Cardiac muscle cell (in vitro differentiated cells and primary cell): ENCODE measurements around the gene CHKB. TPM values are rescaled to one million over a fixed set of nuclear protein-coding genes. Genes with fewer than 3 reads are reported as not detected.

Source experiments
- DNase-seq, 2 donors: peaks; one replicate each; pipeline versions ENCODE4 v3.0.0 to v3.0.0-alpha.2; 2010 to 2017; ENCODE audit warnings: low read depth in 1 of 2, low spot score in 1 of 2
- H3K27ac ChIP-seq: fragments of 200-600 bp; sonication (generic); 2 replicates; pipeline ENCODE4 v1.5.1; 2016
- H3K27me3 ChIP-seq: fragments of 200-600 bp; sonication (generic); 2 replicates; pipeline ENCODE4 v1.6.0; 2016; ENCODE audit warnings: control low read depth
- H3K36me3 ChIP-seq: fragments of 200-600 bp; sonication (generic); 2 replicates; pipeline ENCODE4 v1.5.1; 2016; ENCODE audit warnings: control low read depth
- H3K4me1 ChIP-seq: fragments of 200-600 bp; sonication (generic); 2 replicates; pipeline ENCODE4 v1.8.1; 2017; ENCODE audit warnings: low read depth, mild to moderate bottlenecking, mixed run types
- H3K4me3 ChIP-seq: fragments of 200-600 bp; sonication (generic); 2 replicates; pipeline ENCODE4 v1.5.1; 2016; ENCODE audit warnings: mild to moderate bottlenecking
- H3K9me3 ChIP-seq: fragments of 200-600 bp; sonication (generic); 2 replicates; pipeline ENCODE4 v1.5.1; 2017; ENCODE audit warnings: low read depth, mild to moderate bottlenecking, control low read depth
- CTCF ChIP-seq: IDR thresholded peaks from 2 replicates; pipeline ENCODE4 v1.5.1; 2012; ENCODE audit warnings: low read depth, mild to moderate bottlenecking, low read length
- polyA plus RNA-seq: library from polyadenylated mRNA; unstranded; fragments of >200 nt; fragmentation: Nextera tagmentation; extraction: Ambion mirVana; gene quantifications from 2 replicates; pipeline ENCODE4 v1.2.1, GENCODE V29; 2016
- total RNA-seq: library from RNA; depleted of rRNA; stranded (reverse); fragments of >200 nt; gene quantifications from 2 replicates; pipeline ENCODE4 v1.2.3, GENCODE V29; 2016

The CHKB gene
- total and polyA plus RNA-seq, 2 experiments from 2014 or later = 73.4 to 100 TPM

- Histone ChIP-seq H3K4me1 (no peaks in the 10 kb centered on the region), H3K36me3 (no peaks in the 10 kb centered on the region), H3K9me3 (no peaks in the 10 kb centered on the region), H3K27ac (no peak overlapping the region), H3K27me3 (peaks cover 12% of the 10 kb centered on the region), H3K4me3 (no peak overlapping the region)
- no peak for TF ChIP-seq CTCF
- peak; percentile 13 to 25 for DNase-seq
Measured at GRCh38 chr22:50613291-50613981, 30.8 kb upstream of the CHKB start.

GRCh38 chr22:50612528-50613221 is 30.0 kb upstream of the CHKB start:
- Histone ChIP-seq H3K36me3 (no peaks in the 10 kb centered on the region), H3K4me1 (no peaks in the 10 kb centered on the region), H3K27me3 (peaks cover 16% of the 10 kb centered on the region), H3K4me3 (no peak overlapping the region), H3K27ac (no peak overlapping the region), H3K9me3 (no peaks in the 10 kb centered on the region)
- TF ChIP-seq CTCF = no peak
- no peak for DNase-seq

- DNase-seq = no peak
- no peak for TF ChIP-seq CTCF
- Histone ChIP-seq H3K27ac (no peak overlapping the region), H3K27me3 (peaks cover 21% of the 10 kb centered on the region), H3K9me3 (no peaks in the 10 kb centered on the region), H3K4me3 (no peak overlapping the region), H3K4me1 (no peaks in the 10 kb centered on the region), H3K36me3 (no peaks in the 10 kb centered on the region)
Measured at GRCh38 chr22:50612168-50612527, 29.5 kb upstream of the CHKB start.

GRCh38 chr22:50611341-50612060 is 28.9 kb upstream of the CHKB start:
- DNase-seq = no peak
- H3K4me3 ChIP-seq = no peak overlapping the region
- no peak overlapping the region for H3K27ac ChIP-seq
- no peaks in the 10 kb centered on the region for H3K9me3 ChIP-seq
- H3K4me1 ChIP-seq = no peaks in the 10 kb centered on the region
- TF ChIP-seq CTCF = no peak
- H3K27me3 ChIP-seq = peaks cover 27% of the 10 kb centered on the region
- H3K36me3 ChIP-seq = no peaks in the 10 kb centered on the region

GRCh38 chr22:50610581-50610980 is 27.9 kb upstream of the CHKB start:
- H3K36me3 ChIP-seq = no peaks in the 10 kb centered on the region
- H3K27me3 ChIP-seq = peaks cover 35% of the 10 kb centered on the region
- DNase-seq = no peak
- no peak overlapping the region for H3K4me3 ChIP-seq
- no peaks in the 10 kb centered on the region for H3K4me1 ChIP-seq
- no peak for TF ChIP-seq CTCF
- no peak overlapping the region for H3K27ac ChIP-seq
- H3K9me3 ChIP-seq = no peaks in the 10 kb centered on the region
